HepG2 (cell line): Measurements from ENCODE around the gene ACAP3. TPM values are rescaled to one million over a fixed set of nuclear protein-coding genes. Genes with fewer than 3 reads are reported as not detected.

Experiments used
- ARHGAP35 ChIP-seq: sonication (generic); formaldehyde crosslinking; IDR thresholded peaks from 2 replicates; pipeline ENCODE4 v1.9.0; 2022; ENCODE audit warnings: mild to moderate bottlenecking, inconsistent platforms, moderate library complexity, missing genetic modification reagents, borderline replicate concordance
- FOXK2 ChIP-seq: fragments of 450-650 bp; IDR thresholded peaks from 2 replicates; pipeline ENCODE4 v1.6.1; 2016
- IRF2 ChIP-seq: IDR thresholded peaks from 2 replicates; pipeline ENCODE4 v1.6.1; 2018; ENCODE audit warnings: missing genetic modification reagents, missing compliant biosample characterization
- ISL2 ChIP-seq: sonication (generic); formaldehyde crosslinking; IDR thresholded peaks from 2 replicates; pipeline ENCODE4 v1.5.0; 2020; ENCODE audit warnings: missing genetic modification reagents
- JARID2 ChIP-seq: sonication (generic); formaldehyde crosslinking; IDR thresholded peaks from 2 replicates; pipeline ENCODE4 v1.8.1; 2023; ENCODE audit warnings: missing genetic modification reagents, inconsistent platforms; ENCODE audit not compliant: insufficient replicate concordance
- JDP2 ChIP-seq: sonication (generic); formaldehyde crosslinking; IDR thresholded peaks from 2 replicates; pipeline ENCODE4 v1.8.1; 2022; ENCODE audit warnings: missing genetic modification reagents, borderline replicate concordance
- MAZ ChIP-seq, 2 experiments: sonication (generic) in 1 of 2; formaldehyde crosslinking in 1 of 2; IDR thresholded peaks; 2 replicates each; pipeline versions ENCODE4 v1.5.0 to v1.6.1; 2012 to 2020; ENCODE audit warnings: low read depth in 2 of 2, mild to moderate bottlenecking in 2 of 2, borderline replicate concordance in 1 of 2, improper control_type of control experiment in 1 of 2, low read length in 1 of 2, missing genetic modification reagents in 1 of 2, moderate library complexity in 1 of 2
- SETDB1 ChIP-seq: sonication (generic); formaldehyde crosslinking; IDR thresholded peaks from 2 replicates; pipeline ENCODE4 v1.5.1; 2020; ENCODE audit warnings: missing genetic modification reagents, mild to moderate bottlenecking, borderline replicate concordance
- TAF1 ChIP-seq: sonication (generic); formaldehyde crosslinking; IDR thresholded peaks from 2 replicates; pipeline ENCODE4 v1.4.0; 2020; ENCODE audit warnings: missing genetic modification reagents
- TAF15 ChIP-seq: fragments of 200-400 bp; formaldehyde crosslinking; IDR thresholded peaks from one replicate; pipeline ENCODE4 v1.6.1; 2018; ENCODE audit warnings: mild to moderate bottlenecking, low read depth, low read length; ENCODE audit not compliant: poor library complexity, severe bottlenecking
- TEAD3 ChIP-seq: optimal IDR thresholded peaks from 2 replicates; pipeline ENCODE3; 2016; ENCODE audit warnings: borderline replicate concordance
- ZNF230 ChIP-seq: sonication (generic); formaldehyde crosslinking; IDR thresholded peaks from 2 replicates; pipeline ENCODE4 v1.4.0; 2020; ENCODE audit warnings: mild to moderate bottlenecking, missing genetic modification reagents
- ZNF263 ChIP-seq: sonication (generic); formaldehyde crosslinking; IDR thresholded peaks from 2 replicates; pipeline ENCODE4 v1.4.0; 2020; ENCODE audit warnings: missing genetic modification reagents
- ZNF543 ChIP-seq: sonication (generic); formaldehyde crosslinking; IDR thresholded peaks from 2 replicates; pipeline ENCODE4 v1.4.0; 2020; ENCODE audit warnings: mild to moderate bottlenecking, missing genetic modification reagents
- ZSCAN9 ChIP-seq: IDR thresholded peaks from 2 replicates; pipeline ENCODE4 v1.6.1; 2016; ENCODE audit warnings: borderline replicate concordance
- polyA plus RNA-seq, 8 experiments: library from polyadenylated mRNA; depleted of rRNA in 3 of 8; stranded (reverse) in 7 of 8; unstranded in 1 of 8; fragments of >200 nt; fragmentation: Illumina TruSeq in 4 of 8; extraction: Trizol in 4 of 8; gene quantifications; 2 replicates each; pipeline versions ENCODE4 v1.2.1 to v1.2.3, GENCODE V29; 2011 to 2016; ENCODE audit warnings: low read depth in 4 of 8, missing spikeins in 1 of 8, mixed read lengths in 1 of 8; ENCODE audit not compliant: insufficient read depth in 1 of 8
- total RNA-seq, 5 experiments: library from RNA; depleted of rRNA; stranded (reverse); fragments of >200 nt; fragmentation: Illumina TruSeq; extraction: Trizol; gene quantifications; 2 replicates each; pipeline ENCODE4 v1.2.3, GENCODE V29; 2016; ENCODE audit warnings: low read depth in 1 of 5
- TF ChIP-seq, protein P1 (sequence below), 2 experiments: sonication (generic) in 1 of 2; formaldehyde crosslinking in 1 of 2; IDR thresholded peaks; 2 replicates each; pipeline versions ENCODE4 v1.4.0 to v1.6.1; 2018 to 2020; ENCODE audit warnings: missing genetic modification reagents in 2 of 2, borderline replicate concordance in 1 of 2, low read depth in 1 of 2, mild to moderate bottlenecking in 1 of 2, missing biosample characterization in 1 of 2
- TF ChIP-seq, protein P2 (sequence below): sonication (generic); formaldehyde crosslinking; IDR thresholded peaks from 2 replicates; pipeline ENCODE4 v1.8.0; 2022; ENCODE audit warnings: mild to moderate bottlenecking, missing genetic modification reagents, moderate library complexity
- TF ChIP-seq, protein P3 (sequence below): sonication (generic); formaldehyde crosslinking; IDR thresholded peaks from 2 replicates; pipeline ENCODE4 v1.9.0; 2022; ENCODE audit warnings: missing genetic modification reagents, mild to moderate bottlenecking, borderline replicate concordance
- TF ChIP-seq, protein P4 (sequence below): sonication (generic); formaldehyde crosslinking; IDR thresholded peaks from 2 replicates; pipeline ENCODE4 v1.4.0; 2020; ENCODE audit warnings: mild to moderate bottlenecking, missing genetic modification reagents
- TF ChIP-seq, protein P5 (sequence below): IDR thresholded peaks from 2 replicates; pipeline ENCODE4 v1.6.1; 2016; ENCODE audit warnings: mild to moderate bottlenecking, missing biosample characterization, missing genetic modification reagents
- TF ChIP-seq, protein P6 (sequence below): sonication (generic); formaldehyde crosslinking; IDR thresholded peaks from 2 replicates; pipeline ENCODE4 v1.4.0; 2020; ENCODE audit warnings: missing genetic modification reagents

ACAP3 gene
- total and polyA plus RNA-seq, 2 of the 13 experiments (the other 11 are each of a cell fraction or from before 2014, with no cell fraction given): 29.4 to 50.8 TPM

DNA sequence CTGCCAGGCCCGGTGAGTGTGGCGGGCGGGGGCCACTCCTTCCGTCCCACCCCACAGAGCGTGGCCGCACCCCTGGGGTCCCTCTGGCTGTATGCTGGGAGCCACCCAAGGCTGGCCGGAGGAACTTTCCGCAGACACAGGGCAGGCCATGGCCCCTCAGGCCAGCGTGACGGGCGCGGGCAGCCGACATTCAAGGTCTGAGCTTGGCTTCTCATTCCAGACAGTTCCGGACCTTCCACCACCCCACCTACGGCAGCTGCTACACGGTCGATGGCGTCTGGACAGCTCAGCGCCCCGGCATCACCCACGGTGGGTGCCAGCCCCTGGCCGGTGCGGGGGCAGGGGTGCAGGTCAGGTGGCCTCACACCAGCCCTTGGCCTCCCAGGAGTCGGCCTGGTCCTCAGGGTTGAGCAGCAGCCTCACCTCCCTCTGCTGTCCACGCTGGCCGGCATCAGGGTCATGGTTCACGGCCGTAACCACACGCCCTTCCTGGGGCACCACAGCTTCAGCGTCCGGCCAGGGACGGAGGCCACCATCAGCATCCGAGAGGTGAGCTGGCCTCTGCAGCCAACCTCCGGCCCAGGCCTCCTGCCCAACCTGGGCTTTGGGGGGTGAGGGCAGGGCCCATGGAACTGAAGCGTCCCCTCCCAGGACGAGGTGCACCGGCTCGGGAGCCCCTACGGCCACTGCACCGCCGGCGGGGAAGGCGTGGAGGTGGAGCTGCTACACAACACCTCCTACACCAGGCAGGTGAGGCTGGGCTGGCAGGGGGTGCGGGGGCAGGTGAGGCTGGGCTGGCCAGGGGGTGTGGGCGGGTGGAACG is 20.2 kb downstream of the ACAP3 start (continued):
- TF ChIP-seq, protein P1, sequence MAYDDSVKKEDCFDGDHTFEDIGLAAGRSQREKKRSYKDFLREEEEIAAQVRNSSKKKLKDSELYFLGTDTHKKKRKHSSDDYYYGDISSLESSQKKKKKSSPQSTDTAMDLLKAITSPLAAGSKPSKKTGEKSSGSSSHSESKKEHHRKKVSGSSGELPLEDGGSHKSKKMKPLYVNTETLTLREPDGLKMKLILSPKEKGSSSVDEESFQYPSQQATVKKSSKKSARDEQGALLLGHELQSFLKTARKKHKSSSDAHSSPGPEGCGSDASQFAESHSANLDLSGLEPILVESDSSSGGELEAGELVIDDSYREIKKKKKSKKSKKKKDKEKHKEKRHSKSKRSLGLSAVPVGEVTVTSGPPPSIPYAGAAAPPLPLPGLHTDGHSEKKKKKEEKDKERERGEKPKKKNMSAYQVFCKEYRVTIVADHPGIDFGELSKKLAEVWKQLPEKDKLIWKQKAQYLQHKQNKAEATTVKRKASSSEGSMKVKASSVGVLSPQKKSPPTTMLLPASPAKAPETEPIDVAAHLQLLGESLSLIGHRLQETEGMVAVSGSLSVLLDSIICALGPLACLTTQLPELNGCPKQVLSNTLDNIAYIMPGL (CRISPR knock-in tag; IDR thresholded peaks at IDR 0.05; ENCODE audit: borderline replicate concordance in 1 of 2, low read depth in 1 of 2): peak in 1 of 2 experiments; percentile 62; a peak in 1 of 4 replicates
- TF ChIP-seq ARHGAP35 (CRISPR knock-in tag): no peak
- TF ChIP-seq, protein P2, sequence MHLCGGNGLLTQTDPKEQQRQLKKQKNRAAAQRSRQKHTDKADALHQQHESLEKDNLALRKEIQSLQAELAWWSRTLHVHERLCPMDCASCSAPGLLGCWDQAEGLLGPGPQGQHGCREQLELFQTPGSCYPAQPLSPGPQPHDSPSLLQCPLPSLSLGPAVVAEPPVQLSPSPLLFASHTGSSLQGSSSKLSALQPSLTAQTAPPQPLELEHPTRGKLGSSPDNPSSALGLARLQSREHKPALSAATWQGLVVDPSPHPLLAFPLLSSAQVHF (CRISPR knock-in tag): no peak
- no peak for TF ChIP-seq FOXK2
- TF ChIP-seq ZSCAN9 (CRISPR knock-in tag): no peak
- no peak for TF ChIP-seq TAF1 (CRISPR knock-in tag)
- no peak for TF ChIP-seq TAF15
- TF ChIP-seq ZNF230: 0 out of 2 replicates have a peak, but pooled peaks have one; percentile 31
- TF ChIP-seq IRF2 (CRISPR knock-in tag): no peak
- TF ChIP-seq, protein P3, sequence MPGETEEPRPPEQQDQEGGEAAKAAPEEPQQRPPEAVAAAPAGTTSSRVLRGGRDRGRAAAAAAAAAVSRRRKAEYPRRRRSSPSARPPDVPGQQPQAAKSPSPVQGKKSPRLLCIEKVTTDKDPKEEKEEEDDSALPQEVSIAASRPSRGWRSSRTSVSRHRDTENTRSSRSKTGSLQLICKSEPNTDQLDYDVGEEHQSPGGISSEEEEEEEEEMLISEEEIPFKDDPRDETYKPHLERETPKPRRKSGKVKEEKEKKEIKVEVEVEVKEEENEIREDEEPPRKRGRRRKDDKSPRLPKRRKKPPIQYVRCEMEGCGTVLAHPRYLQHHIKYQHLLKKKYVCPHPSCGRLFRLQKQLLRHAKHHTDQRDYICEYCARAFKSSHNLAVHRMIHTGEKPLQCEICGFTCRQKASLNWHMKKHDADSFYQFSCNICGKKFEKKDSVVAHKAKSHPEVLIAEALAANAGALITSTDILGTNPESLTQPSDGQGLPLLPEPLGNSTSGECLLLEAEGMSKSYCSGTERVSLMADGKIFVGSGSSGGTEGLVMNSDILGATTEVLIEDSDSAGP: peak; percentile 72
- TF ChIP-seq MAZ (IDR thresholded peaks at IDR 0.05; ENCODE audit: borderline replicate concordance, low read depth, low read length): no peak
- no peak for TF ChIP-seq MAZ (CRISPR knock-in tag; IDR thresholded peaks at IDR 0.05; ENCODE audit: low read depth)
- 0 out of 2 replicates have a peak, but pooled peaks have one; percentile 38 for TF ChIP-seq ZNF543 (CRISPR knock-in tag)
- no peak for TF ChIP-seq JARID2 (CRISPR knock-in tag)
- TF ChIP-seq, protein P4, sequence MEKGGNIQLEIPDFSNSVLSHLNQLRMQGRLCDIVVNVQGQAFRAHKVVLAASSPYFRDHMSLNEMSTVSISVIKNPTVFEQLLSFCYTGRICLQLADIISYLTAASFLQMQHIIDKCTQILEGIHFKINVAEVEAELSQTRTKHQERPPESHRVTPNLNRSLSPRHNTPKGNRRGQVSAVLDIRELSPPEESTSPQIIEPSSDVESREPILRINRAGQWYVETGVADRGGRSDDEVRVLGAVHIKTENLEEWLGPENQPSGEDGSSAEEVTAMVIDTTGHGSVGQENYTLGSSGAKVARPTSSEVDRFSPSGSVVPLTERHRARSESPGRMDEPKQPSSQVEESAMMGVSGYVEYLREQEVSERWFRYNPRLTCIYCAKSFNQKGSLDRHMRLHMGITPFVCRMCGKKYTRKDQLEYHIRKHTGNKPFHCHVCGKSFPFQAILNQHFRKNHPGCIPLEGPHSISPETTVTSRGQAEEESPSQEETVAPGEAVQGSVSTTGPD (CRISPR knock-in tag): no peak
- TF ChIP-seq ISL2 (CRISPR knock-in tag): no peak
- no peak for TF ChIP-seq SETDB1 (CRISPR knock-in tag)
- TF ChIP-seq, protein P5, sequence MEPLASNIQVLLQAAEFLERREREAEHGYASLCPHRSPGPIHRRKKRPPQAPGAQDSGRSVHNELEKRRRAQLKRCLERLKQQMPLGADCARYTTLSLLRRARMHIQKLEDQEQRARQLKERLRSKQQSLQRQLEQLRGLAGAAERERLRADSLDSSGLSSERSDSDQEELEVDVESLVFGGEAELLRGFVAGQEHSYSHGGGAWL: 0 out of 2 replicates have a peak, but pooled peaks have one; percentile 28
- TF ChIP-seq, protein P6, sequence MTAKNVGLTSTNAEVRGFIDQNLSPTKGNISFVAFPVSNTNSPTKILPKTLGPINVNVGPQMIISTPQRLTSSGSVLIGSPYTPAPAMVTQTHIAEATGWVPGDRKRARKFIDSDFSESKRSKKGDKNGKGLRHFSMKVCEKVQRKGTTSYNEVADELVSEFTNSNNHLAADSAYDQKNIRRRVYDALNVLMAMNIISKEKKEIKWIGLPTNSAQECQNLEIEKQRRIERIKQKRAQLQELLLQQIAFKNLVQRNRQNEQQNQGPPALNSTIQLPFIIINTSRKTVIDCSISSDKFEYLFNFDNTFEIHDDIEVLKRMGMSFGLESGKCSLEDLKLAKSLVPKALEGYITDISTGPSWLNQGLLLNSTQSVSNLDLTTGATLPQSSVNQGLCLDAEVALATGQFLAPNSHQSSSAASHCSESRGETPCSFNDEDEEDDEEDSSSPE (CRISPR knock-in tag): 0 out of 2 replicates have a peak, but pooled peaks have one; percentile 22
- peak; percentile 47 for TF ChIP-seq TEAD3 (CRISPR knock-in tag)
- no peak for TF ChIP-seq JDP2 (CRISPR knock-in tag)
- 0 out of 2 replicates have a peak, but pooled peaks have one; percentile 45 for TF ChIP-seq ZNF263 (CRISPR knock-in tag)
